Vagina (tissue), 2 donors: Measurements from ENCODE around the gene BORCS8. TPM values are rescaled to one million over a fixed set of nuclear protein-coding genes. Genes with fewer than 3 reads are reported as not detected.

Experiments
- DNase-seq, 2 donors: peaks; one replicate each; pipeline ENCODE4 v3.0.0-alpha.2; 2017; ENCODE audit errors: extremely low spot score in 2 of 2
- H3K27ac ChIP-seq: fragments of 200-600 bp; sonication (generic); one replicate; pipeline ENCODE4 v1.5.1; 2019
- H3K27me3 ChIP-seq: fragments of 200-600 bp; sonication (generic); one replicate; pipeline ENCODE4 v1.5.1; 2019
- H3K36me3 ChIP-seq, 2 donors: fragments of 200-600 bp; sonication (generic); one replicate each; pipeline ENCODE4 v1.5.1; 2017 to 2019
- H3K4me1 ChIP-seq: fragments of 200-600 bp; sonication (generic); one replicate; pipeline ENCODE4 v1.5.1; 2019
- H3K4me3 ChIP-seq, 2 donors: fragments of 200-600 bp; sonication (generic); 1 replicate in 1 of 2; 2 replicates in 1 of 2; pipeline ENCODE4 v1.5.1; 2016 to 2019
- H3K9me3 ChIP-seq: fragments of 200-600 bp; sonication (generic); one replicate; pipeline ENCODE4 v1.5.1; 2019
- CTCF ChIP-seq, 3 experiments: fragments of 450-650 bp in 2 of 3; fragments of 200-600 bp in 1 of 3; sonication (generic) in 1 of 3; IDR thresholded peaks; one replicate each; pipeline ENCODE4 v1.5.1; 2017 to 2019; ENCODE audit warnings: antibody characterized with exemption in 3 of 3, mild to moderate bottlenecking in 2 of 3, moderate library complexity in 2 of 3
- POLR2A ChIP-seq, 2 donors: fragments of 450-650 bp; IDR thresholded peaks; one replicate each; pipeline ENCODE4 v1.6.1; 2017; ENCODE audit warnings: antibody characterized with exemption in 2 of 2, mild to moderate bottlenecking in 2 of 2, moderate library complexity in 2 of 2
- POLR2AphosphoS5 ChIP-seq, 2 donors: sonication (generic); formaldehyde crosslinking; IDR thresholded peaks; one replicate each; pipeline ENCODE4 v1.9.0; 2017; ENCODE audit warnings: antibody characterized with exemption in 2 of 2, mild to moderate bottlenecking in 2 of 2, low read depth in 1 of 2; ENCODE audit not compliant: insufficient read depth in 1 of 2
- intact Hi-C: fragments of 100-400 bp; cut with DNase I; formaldehyde crosslinking; loops from one replicate; pipeline ENCODE4 v1.15.1; 2023
- total RNA-seq: library from RNA; depleted of rRNA; stranded (reverse); fragments of >200 nt; gene quantifications from one replicate; pipeline ENCODE4 v1.2.3, GENCODE V29; 2016

The BORCS8 gene
- total RNA-seq, 1 donor from 2014 or later = 18.9 TPM

- intact Hi-C loops = no loop called here
- no peak overlapping the region for H3K27ac ChIP-seq
- H3K36me3 ChIP-seq = peaks cover 0 to 5% of the 10 kb centered on the region in 2 donors
- no peak for DNase-seq
- no peaks in the 10 kb centered on the region for H3K4me1 ChIP-seq
- H3K9me3 ChIP-seq = no peaks in the 10 kb centered on the region
- no peaks in the 10 kb centered on the region for H3K27me3 ChIP-seq
- H3K4me3 ChIP-seq = no peak overlapping the region
- TF ChIP-seq POLR2AphosphoS5 (IDR thresholded peaks at IDR 0.05; ENCODE audit: insufficient read depth in 1 of 2, low read depth in 1 of 2) (no peak), CTCF (IDR thresholded peaks at IDR 0.05) (no peak)
Measured at GRCh38 chr19:19159534-19159933, 32.4 kb downstream of the BORCS8 start.

GRCh38 chr19:19157808-19158207, 34.1 kb downstream of the BORCS8 start:
- intact Hi-C loops = no loop called here
- TF ChIP-seq POLR2A (IDR thresholded peaks at IDR 0.05) (no peak), CTCF (IDR thresholded peaks at IDR 0.05) (no peak), POLR2AphosphoS5 (IDR thresholded peaks at IDR 0.05; ENCODE audit: insufficient read depth in 1 of 2, low read depth in 1 of 2) (no peak)
- DNase-seq = no peak
- no peaks in the 10 kb centered on the region for H3K27me3 ChIP-seq
- H3K4me3 ChIP-seq = no peak overlapping the region
- peaks cover 0 to 5% of the 10 kb centered on the region in 2 donors for H3K36me3 ChIP-seq
- no peaks in the 10 kb centered on the region for H3K9me3 ChIP-seq
- H3K4me1 ChIP-seq = no peaks in the 10 kb centered on the region
- no peak overlapping the region for H3K27ac ChIP-seq

- Histone ChIP-seq H3K36me3 (peaks cover 0 to 5% of the 10 kb centered on the region in 2 donors), H3K4me3 (no peak overlapping the region), H3K9me3 (no peaks in the 10 kb centered on the region), H3K27ac (no peak overlapping the region), H3K27me3 (no peaks in the 10 kb centered on the region), H3K4me1 (no peaks in the 10 kb centered on the region)
- no peak for DNase-seq
- TF ChIP-seq CTCF (IDR thresholded peaks at IDR 0.05) = no peak
- no peak for TF ChIP-seq POLR2AphosphoS5 (IDR thresholded peaks at IDR 0.05; ENCODE audit: insufficient read depth in 1 of 2, low read depth in 1 of 2)
- no peak for TF ChIP-seq POLR2A (IDR thresholded peaks at IDR 0.05)
- intact Hi-C loops = no loop called here
Measured at GRCh38 chr19:19155495-19156219, 36.3 kb downstream of the BORCS8 start.

- Histone ChIP-seq H3K4me1 (no peaks in the 10 kb centered on the region), H3K27ac (no peak overlapping the region), H3K27me3 (no peaks in the 10 kb centered on the region), H3K4me3 (no peak overlapping the region), H3K9me3 (no peaks in the 10 kb centered on the region), H3K36me3 (peaks cover 0 to 5% of the 10 kb centered on the region in 2 donors)
- no peak for DNase-seq
- intact Hi-C loops = no loop called here
- no peak for TF ChIP-seq POLR2AphosphoS5 (IDR thresholded peaks at IDR 0.05; ENCODE audit: insufficient read depth in 1 of 2, low read depth in 1 of 2)
- TF ChIP-seq POLR2A (IDR thresholded peaks at IDR 0.05) = no peak
- no peak for TF ChIP-seq CTCF (IDR thresholded peaks at IDR 0.05)
Measured at GRCh38 chr19:19154768-19155494, 37.0 kb downstream of the BORCS8 start.
